DND-41 (cell line): Measurements from ENCODE around the gene EMB.
"Not testable (repeated sequence)": the region's sequence is repeated elsewhere in the genome, so short reads cannot be mapped to it uniquely, and the experiment has no call there.

Experiments used
- CTCF ChIP-seq: IDR thresholded peaks from 2 replicates; pipeline ENCODE4 v1.5.1; 2012; ENCODE audit warnings: borderline replicate concordance, low read length, moderate library complexity, mild to moderate bottlenecking; ENCODE audit not compliant: poor library complexity, severe bottlenecking; ENCODE audit errors: extremely low read depth
- EZH2 ChIP-seq: IDR thresholded peaks from 3 replicates; pipeline ENCODE4 v1.6.1; 2012; ENCODE audit warnings: borderline replicate concordance, low read depth, mild to moderate bottlenecking, moderate library complexity, low read length, inconsistent platforms; ENCODE audit not compliant: severe bottlenecking

GRCh38 chr5:50438060-50438459, 3.0 kb downstream of the EMB start:
- TF ChIP-seq CTCF, EZH2: not testable (repeated sequence)
